Breast epithelium (tissue), 4 donors: ENCODE measurements around the gene BCAS3. TPM values are rescaled to one million over a fixed set of nuclear protein-coding genes. Genes with fewer than 3 reads are reported as not detected.
"Not testable (repeated sequence)": the region's sequence is repeated elsewhere in the genome, so short reads cannot be mapped to it uniquely, and the experiment has no call there.

Experiments used
- DNase-seq, 2 donors: peaks; one replicate each; pipeline ENCODE4 v3.0.0-alpha.2; 2019; ENCODE audit warnings: low spot score in 2 of 2
- H3K27ac ChIP-seq, 2 donors: fragments of 200-600 bp; sonication (generic) in 1 of 2; one replicate each; pipeline ENCODE4 v1.5.1; 2016 to 2019; ENCODE audit warnings: mild to moderate bottlenecking in 1 of 2
- H3K27me3 ChIP-seq, 2 donors: fragments of 200-600 bp; sonication (generic) in 1 of 2; one replicate each; pipeline versions ENCODE4 v1.5.1 to v1.6.0; 2017 to 2019; ENCODE audit warnings: control low read depth in 1 of 2, mild to moderate bottlenecking in 1 of 2
- H3K36me3 ChIP-seq: fragments of 200-600 bp; one replicate; pipeline ENCODE4 v1.5.1; 2019
- H3K4me1 ChIP-seq, 2 donors: fragments of 200-600 bp; sonication (generic); one replicate each; pipeline ENCODE4 v1.5.1; 2016 to 2019; ENCODE audit warnings: control low read depth in 1 of 2
- H3K4me3 ChIP-seq, 3 donors: fragments of 200-600 bp; sonication (generic); 1 replicate in 2 of 3; 2 replicates in 1 of 3; pipeline ENCODE4 v1.5.1; 2016 to 2019; ENCODE audit warnings: mild to moderate bottlenecking in 3 of 3, moderate library complexity in 2 of 3
- H3K9me3 ChIP-seq, 2 donors: fragments of 200-600 bp; sonication (generic) in 1 of 2; one replicate each; pipeline ENCODE4 v1.5.1; 2016 to 2019; ENCODE audit warnings: control low read depth in 1 of 2
- CTCF ChIP-seq, 3 donors: fragments of 450-650 bp; IDR thresholded peaks; one replicate each; pipeline ENCODE4 v1.5.1; 2016 to 2017; ENCODE audit warnings: antibody characterized with exemption in 3 of 3, mild to moderate bottlenecking in 3 of 3, moderate library complexity in 3 of 3
- POLR2A ChIP-seq: fragments of 450-650 bp; IDR thresholded peaks from one replicate; pipeline ENCODE4 v1.6.1; 2016; ENCODE audit warnings: antibody characterized with exemption, mild to moderate bottlenecking, moderate library complexity
- POLR2AphosphoS5 ChIP-seq, 3 donors: sonication (generic); formaldehyde crosslinking; IDR thresholded peaks; one replicate each; pipeline ENCODE4 v1.6.1; 2017; ENCODE audit warnings: antibody characterized with exemption in 3 of 3
- intact Hi-C: fragments of 100-400 bp; cut with DNase I; formaldehyde crosslinking; loops from one replicate; pipeline ENCODE4 v1.15.1; 2023; ENCODE audit warnings: low total_unique reads
- total RNA-seq, 3 donors: library from RNA; depleted of rRNA; stranded (reverse); fragments of >200 nt; gene quantifications; one replicate each; pipeline ENCODE4 v1.1.0, GENCODE V29; 2016

Gene BCAS3
- total RNA-seq, 3 donors from 2014 or later: 30.8 to 47.9 (median 31.2) TPM

- H3K27ac ChIP-seq: no peak overlapping the region
- TF ChIP-seq CTCF (IDR thresholded peaks at IDR 0.05) (no peak), POLR2A (no peak), POLR2AphosphoS5 (IDR thresholded peaks at IDR 0.05) (no peak)
- no peaks in the 10 kb centered on the region for H3K9me3 ChIP-seq
- no peak for DNase-seq
- no peak overlapping the region for H3K4me3 ChIP-seq
- H3K4me1 ChIP-seq: no peaks in the 10 kb centered on the region
- intact Hi-C loops: no loop called here
- H3K36me3 ChIP-seq: no peaks in the 10 kb centered on the region
- no peaks in the 10 kb centered on the region for H3K27me3 ChIP-seq
These were observed 363.0 kb downstream of the BCAS3 start for GRCh38 chr17:61040666-61041065.

- H3K4me3 ChIP-seq, H3K9me3 ChIP-seq, DNase-seq, H3K27me3 ChIP-seq, intact Hi-C loops, H3K36me3 ChIP-seq, H3K4me1 ChIP-seq, H3K27ac ChIP-seq: not testable (repeated sequence)
These were observed 364.7 kb downstream of the BCAS3 start for GRCh38 chr17:61042348-61042747.

GRCh38 chr17:61047515-61047914 is 369.9 kb downstream of the BCAS3 start:
- H3K9me3 ChIP-seq: no peaks in the 10 kb centered on the region
- TF ChIP-seq CTCF (IDR thresholded peaks at IDR 0.05) (no peak), POLR2AphosphoS5 (IDR thresholded peaks at IDR 0.05) (no peak), POLR2A (no peak)

GRCh38 chr17:61048376-61049106 is 370.9 kb downstream of the BCAS3 start:
- Histone ChIP-seq H3K9me3 (no peaks in the 10 kb centered on the region), H3K36me3 (no peaks in the 10 kb centered on the region)

More at GRCh38 chr17:61047515-61047914, 369.9 kb downstream of the BCAS3 start:
- Histone ChIP-seq H3K4me3 (no peak overlapping the region), H3K36me3 (no peaks in the 10 kb centered on the region), H3K4me1 (no peaks in the 10 kb centered on the region), H3K27me3 (no peaks in the 10 kb centered on the region), H3K27ac (no peak overlapping the region)
- DNase-seq: no peak
- intact Hi-C loops: no loop called here

GRCh38 chr17:61053469-61053868 is 375.8 kb downstream of the BCAS3 start:
- no peak for DNase-seq
- Histone ChIP-seq H3K4me3 (no peak overlapping the region), H3K27ac (no peak overlapping the region), H3K9me3 (no peaks in the 10 kb centered on the region), H3K27me3 (no peaks in the 10 kb centered on the region), H3K36me3 (no peaks in the 10 kb centered on the region), H3K4me1 (no peaks in the 10 kb centered on the region)
- no peak for TF ChIP-seq POLR2A
- intact Hi-C loops: no loop called here

More at GRCh38 chr17:61048376-61049106, 370.9 kb downstream of the BCAS3 start:
- Histone ChIP-seq H3K27me3 (no peaks in the 10 kb centered on the region), H3K4me3 (no peak overlapping the region), H3K4me1 (no peaks in the 10 kb centered on the region), H3K27ac (no peak overlapping the region)
- TF ChIP-seq CTCF (IDR thresholded peaks at IDR 0.05) (no peak), POLR2AphosphoS5 (IDR thresholded peaks at IDR 0.05) (no peak), POLR2A (no peak)
- intact Hi-C loops: no loop called here
- no peak for DNase-seq

- no peaks in the 10 kb centered on the region for H3K36me3 ChIP-seq
- no peak overlapping the region for H3K27ac ChIP-seq
- DNase-seq: no peak
- no peaks in the 10 kb centered on the region for H3K4me1 ChIP-seq
- H3K27me3 ChIP-seq: no peaks in the 10 kb centered on the region
- no peak for TF ChIP-seq CTCF (IDR thresholded peaks at IDR 0.05)
- TF ChIP-seq POLR2AphosphoS5 (IDR thresholded peaks at IDR 0.05): no peak
- TF ChIP-seq POLR2A: no peak
- H3K4me3 ChIP-seq: no peak overlapping the region
- H3K9me3 ChIP-seq: no peaks in the 10 kb centered on the region
- intact Hi-C loops: no loop called here
These were observed 376.8 kb downstream of the BCAS3 start for GRCh38 chr17:61054436-61054835.
